ENCODE measurements around the gene GPR139. TPM values are rescaled to one million over a fixed set of nuclear protein-coding genes. Genes with fewer than 3 reads are reported as not detected.

GPR139 gene
- total RNA-seq, 1 experiment from 2014 or later = not detected

DNA sequence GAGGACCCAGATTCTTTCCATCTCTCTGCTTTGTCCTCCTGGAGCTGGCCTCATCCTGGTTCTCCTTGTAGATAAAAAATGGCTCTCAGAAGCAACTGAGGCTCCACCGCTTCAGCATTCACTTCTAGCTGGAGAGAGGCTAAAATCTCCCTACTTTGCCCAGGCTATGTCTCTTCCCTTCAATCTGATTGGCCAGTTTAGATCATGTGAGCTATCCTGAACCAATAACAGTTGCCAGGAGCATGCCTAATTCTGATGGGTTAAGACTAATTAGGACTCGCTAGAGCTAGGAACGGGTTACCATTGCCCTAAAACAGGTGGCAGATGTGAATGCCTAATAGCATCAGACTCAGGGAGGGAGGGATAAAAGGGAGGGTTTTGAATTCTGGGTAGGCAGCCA lies 89.6 kb downstream of the GPR139 start:
- intact Hi-C loops (cut with micrococcal nuclease) = no loop called here
- Histone ChIP-seq H3K27ac (ENCODE audit: low read length) (no peak overlapping the region), H3F3A (ENCODE audit: low read length, unreplicated experiment) (no peaks in the 10 kb centered on the region), H3K9ac (ENCODE audit: low read length) (no peak overlapping the region), H3K36me3 (ENCODE audit: low read depth, low read length) (no peaks in the 10 kb centered on the region), H2AFZ (ENCODE audit: low read length) (no peak overlapping the region), H3K9me2 (replicated peaks; ENCODE audit: low read length) (no peaks in the 10 kb centered on the region), H3K4me1 (ENCODE audit: insufficient read depth, low read length) (no peaks in the 10 kb centered on the region), H3K4me2 (ENCODE audit: low read length) (no peak overlapping the region), H3K79me2 (ENCODE audit: low read length) (no peaks in the 10 kb centered on the region), H3K4me3 (ENCODE audit: low read length) (no peak overlapping the region), H3K27me3 (ENCODE audit: low read length) (no peaks in the 10 kb centered on the region), H4K20me1 (ENCODE audit: low read length) (no peaks in the 10 kb centered on the region), H3K9me3 (ENCODE audit: low read length) (no peaks in the 10 kb centered on the region)
- TF ChIP-seq EZH2phosphoT487 (IDR thresholded peaks at IDR 0.05; ENCODE audit: borderline replicate concordance, low read length) (no peak), EZH2 (IDR thresholded peaks at IDR 0.05; ENCODE audit: low read length, unreplicated experiment) (no peak)
- TF ChIP-seq, protein P1, sequence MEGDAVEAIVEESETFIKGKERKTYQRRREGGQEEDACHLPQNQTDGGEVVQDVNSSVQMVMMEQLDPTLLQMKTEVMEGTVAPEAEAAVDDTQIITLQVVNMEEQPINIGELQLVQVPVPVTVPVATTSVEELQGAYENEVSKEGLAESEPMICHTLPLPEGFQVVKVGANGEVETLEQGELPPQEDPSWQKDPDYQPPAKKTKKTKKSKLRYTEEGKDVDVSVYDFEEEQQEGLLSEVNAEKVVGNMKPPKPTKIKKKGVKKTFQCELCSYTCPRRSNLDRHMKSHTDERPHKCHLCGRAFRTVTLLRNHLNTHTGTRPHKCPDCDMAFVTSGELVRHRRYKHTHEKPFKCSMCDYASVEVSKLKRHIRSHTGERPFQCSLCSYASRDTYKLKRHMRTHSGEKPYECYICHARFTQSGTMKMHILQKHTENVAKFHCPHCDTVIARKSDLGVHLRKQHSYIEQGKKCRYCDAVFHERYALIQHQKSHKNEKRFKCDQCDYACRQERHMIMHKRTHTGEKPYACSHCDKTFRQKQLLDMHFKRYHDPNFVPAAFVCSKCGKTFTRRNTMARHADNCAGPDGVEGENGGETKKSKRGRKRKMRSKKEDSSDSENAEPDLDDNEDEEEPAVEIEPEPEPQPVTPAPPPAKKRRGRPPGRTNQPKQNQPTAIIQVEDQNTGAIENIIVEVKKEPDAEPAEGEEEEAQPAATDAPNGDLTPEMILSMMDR (conservative IDR thresholded peaks at IDR 0.05; ENCODE audit: low read depth, low read length) = no peak
- ATAC-seq (no peak), DNase-seq (no peak)
- no TSS peak for BruUV-seq (replicated peaks)
- CTCF ChIA-PET = interaction anchor here (1.7 kb wide), 1 partner anchor 316 kb away, joined by 3 read pairs; no protein-coding TSS in a partner anchor
- POLR2A ChIA-PET (ENCODE audit: unreplicated experiment) = no interaction called here

Other genes with a start within 250 kb of the GPR139 start
- 5.5 and 12.4 TPM in 2 replicates for gene GPRC5B, start 189.0 kb downstream of the GPR139 start, total RNA-seq (2014; rRNA removed)

All from PC-3 (cell line).